Stimulated activated CD4-positive, alpha-beta T cell treated with anti-CD3 and anti-CD28 coated beads, TNF-alpha, amount 100 ng/mL, for 24 hours (primary cell): ENCODE results near the gene SLC35G1.

Experiments
- DNase-seq, 3 experiments: peaks; one replicate each; pipeline ENCODE4 v3.0.0-alpha.2; 2020; ENCODE audit warnings: low read depth in 3 of 3

The SLC35G1 gene

DNA sequence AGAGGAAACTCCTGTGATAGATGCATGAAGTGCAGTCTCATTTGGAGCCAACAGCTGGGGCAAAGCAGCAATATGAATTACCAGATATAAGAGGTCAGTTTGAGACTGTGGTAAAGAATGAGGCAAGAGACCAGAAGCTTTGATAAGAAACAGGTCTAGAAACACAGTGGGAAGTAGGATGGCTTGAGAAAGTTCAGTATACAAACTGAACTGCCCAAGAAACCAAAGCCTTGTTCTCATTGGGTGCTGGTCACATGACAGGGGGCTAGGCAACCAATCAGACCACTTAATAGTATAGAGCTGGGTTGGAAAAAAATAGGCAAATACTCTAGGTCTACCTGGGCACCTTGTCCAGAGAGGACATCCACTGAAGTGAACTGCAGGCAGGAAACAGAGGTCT lies 53.7 kb downstream of the SLC35G1 start:
- no peak for DNase-seq

DNA sequence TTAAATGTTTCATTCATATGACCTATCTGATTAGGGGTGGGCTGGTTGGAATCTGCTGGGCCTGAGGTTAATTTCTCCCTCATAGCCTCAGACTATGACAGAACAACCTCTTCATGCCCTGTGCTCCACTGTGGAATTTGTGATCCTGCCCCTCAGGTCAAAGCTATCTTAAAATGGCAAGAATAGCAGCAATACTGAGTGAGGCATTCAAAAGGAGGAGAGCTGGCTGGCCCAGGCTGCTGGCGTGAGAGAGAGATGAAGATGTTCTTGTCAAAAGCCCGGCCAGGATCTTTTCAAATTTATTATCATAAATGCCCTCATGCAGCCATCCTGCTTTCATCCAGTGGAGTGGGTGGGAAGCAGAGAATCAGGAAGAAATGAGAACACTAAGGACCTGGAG lies 58.1 kb downstream of the SLC35G1 start:
- DNase-seq = no peak
